Melanocyte of skin (primary cell): ENCODE data around the gene STYXL1. TPM values are rescaled to one million over a fixed set of nuclear protein-coding genes. Genes with fewer than 3 reads are reported as not detected.

Source experiments
- small RNA-seq, 2 donors: library from RNA; depleted of rRNA; stranded (forward); fragments of <200 nt; gene quantifications; one replicate each; pipeline ENCODE3, GENCODE V24; 2012
- total RNA-seq, 2 donors: library from RNA; depleted of rRNA; stranded (reverse); fragments of >200 nt; gene quantifications; 2 replicates each; pipeline ENCODE4 v1.2.3, GENCODE V29; 2012

STYXL1 gene, protein sequence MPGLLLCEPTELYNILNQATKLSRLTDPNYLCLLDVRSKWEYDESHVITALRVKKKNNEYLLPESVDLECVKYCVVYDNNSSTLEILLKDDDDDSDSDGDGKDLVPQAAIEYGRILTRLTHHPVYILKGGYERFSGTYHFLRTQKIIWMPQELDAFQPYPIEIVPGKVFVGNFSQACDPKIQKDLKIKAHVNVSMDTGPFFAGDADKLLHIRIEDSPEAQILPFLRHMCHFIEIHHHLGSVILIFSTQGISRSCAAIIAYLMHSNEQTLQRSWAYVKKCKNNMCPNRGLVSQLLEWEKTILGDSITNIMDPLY
- 10 to 100 TPM; 24.4 to 40.6 TPM for total RNA-seq

DNA sequence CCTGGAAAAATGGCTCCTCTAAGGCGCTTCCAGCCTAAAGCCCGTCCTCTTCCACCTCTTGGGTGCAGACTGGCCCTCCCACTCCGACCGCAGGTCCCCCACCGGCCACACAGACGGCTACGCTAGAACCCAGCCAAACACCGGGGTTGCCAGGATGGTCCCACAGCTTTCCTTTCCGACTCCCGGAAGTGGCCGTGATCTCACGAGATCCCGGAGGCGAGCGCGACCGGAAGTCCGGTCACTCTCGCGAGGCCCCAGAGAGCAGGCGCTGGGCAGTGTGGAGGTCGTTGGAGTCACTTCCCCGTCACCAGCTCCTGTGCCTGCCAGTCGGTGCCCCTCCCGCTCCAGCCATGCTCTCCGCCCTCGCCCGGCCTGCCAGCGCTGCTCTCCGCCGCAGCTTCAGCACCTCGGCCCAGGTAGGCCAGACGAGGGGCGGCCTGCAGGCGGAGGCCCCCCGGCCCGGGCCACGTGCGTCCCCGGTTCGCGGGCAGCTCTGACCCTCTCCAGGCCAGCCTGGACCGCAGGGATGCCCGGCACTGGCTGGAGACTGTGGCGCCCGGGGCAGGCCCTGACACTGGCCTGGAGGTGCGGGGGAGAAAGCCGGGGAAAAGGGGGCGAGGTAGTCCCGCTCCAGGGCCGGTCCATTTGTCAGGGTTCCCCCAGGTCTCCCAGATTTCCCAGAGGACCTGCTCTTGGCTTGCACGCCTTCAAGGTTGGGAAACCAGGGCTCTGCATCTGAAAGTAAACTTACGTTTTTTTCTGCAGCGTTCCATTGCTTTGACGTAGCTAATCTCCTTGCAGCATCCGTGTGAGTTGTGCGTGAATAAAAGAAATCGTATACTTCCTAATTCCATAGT is at the start of gene STYXL1, which contains the start of gene MDH2:
Gene STYXL1 (minus strand): TSS at position 190 of the 857 bp plus-strand sequence. CDS start 17,477 bp downstream, outside the sequence.
Gene MDH2 (plus strand): TSS at position 296 of the 857 bp plus-strand sequence. CDS start 55 bp downstream, at position 351.

GRCh38 chr7:75994388-75995051 is 53.3 kb downstream of the STYXL1 start, which contains the start of gene TMEM120A:
TSS of gene TMEM120A (minus strand) at chr7:75994595. CDS start at chr7:75994570, 25 bp downstream.

Small RNA genes within 50 kb of the gene (small RNA-seq; reads per million reads assigned to genes)
- 0 to 0.41 reads per million in 2 donors for gene RNU6-863P

Other genes with a start within 250 kb of the STYXL1 start
- gene CCL24, start 234.2 kb downstream of the STYXL1 start, total RNA-seq, result not detected
- 10 to 100 TPM; 32.0 to 36.5 TPM for gene RHBDD2, start 169.0 kb downstream of the STYXL1 start, total RNA-seq
- gene POR, start 132.8 kb downstream of the STYXL1 start, total RNA-seq, result 100 to 1,000 TPM; 118 to 276 TPM
- 10 to 100 TPM; 23.4 to 28.3 TPM for gene TMEM120A, start 53.4 kb downstream of the STYXL1 start, total RNA-seq
- 10 to 100 TPM; 44.4 to 58.9 TPM for gene MDH2, start 106 bp upstream of the STYXL1 start, total RNA-seq
- 1 to 10 TPM in 1 of 2 donors, under 1 TPM in 1; 1.00 to 3.1 TPM for gene SRRM3, start 153.9 kb upstream of the STYXL1 start, total RNA-seq